Measurements from ENCODE around the gene HMOX1.
"Not testable (repeated sequence)": the region's sequence is repeated elsewhere in the genome, so short reads cannot be mapped to it uniquely, and the experiment has no call there.

HMOX1 gene

DNA sequence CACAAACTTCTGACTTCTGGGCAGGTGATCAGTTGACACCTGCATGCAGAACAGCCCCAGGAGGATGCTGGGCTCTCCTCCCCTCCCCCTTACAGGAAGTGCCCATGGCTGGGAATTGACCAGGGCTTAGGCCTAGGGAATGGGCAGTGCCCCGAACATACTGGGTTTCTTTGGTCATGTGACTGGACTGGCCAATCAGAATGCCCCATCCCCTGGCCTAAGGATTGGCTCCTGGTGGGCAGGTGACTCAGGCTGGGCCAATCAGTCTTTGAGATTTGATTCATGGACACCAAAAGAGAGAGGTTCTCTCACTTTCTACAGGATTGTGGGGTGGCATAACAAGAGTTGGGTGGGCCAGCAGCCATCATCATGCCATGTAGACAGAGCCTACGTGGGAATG lies 56.2 kb downstream of the HMOX1 start:
- no peak for DNase-seq

GRCh38 chr22:35438673-35439364 lies 57.9 kb downstream of the HMOX1 start:
- DNase-seq: not testable (repeated sequence)

DNA sequence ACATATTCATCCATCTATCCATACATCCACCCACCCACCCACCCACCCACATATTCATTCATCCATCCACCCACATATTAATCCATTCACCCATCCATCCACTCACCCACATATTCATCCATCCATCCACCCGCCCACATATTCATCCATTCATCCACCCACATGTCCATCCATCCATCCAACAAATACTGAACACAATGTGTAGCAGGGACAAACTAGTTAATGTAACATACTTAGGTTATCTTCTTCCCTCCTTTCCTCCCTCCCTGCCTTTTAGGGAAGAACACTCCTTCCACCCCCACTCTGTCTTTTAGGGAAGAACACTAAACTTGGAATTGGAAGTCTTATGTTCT lies 58.4 kb downstream of the HMOX1 start:
- no peak for DNase-seq

- DNase-seq: no peak
Observed at GRCh38 chr22:35440129-35440528, 59.2 kb downstream of the HMOX1 start.

GRCh38 chr22:35441489-35442100 lies 60.7 kb downstream of the HMOX1 start:
- DNase-seq: no peak

GRCh38 chr22:35442471-35442870 lies 61.6 kb downstream of the HMOX1 start:
- DNase-seq: no peak

DNA sequence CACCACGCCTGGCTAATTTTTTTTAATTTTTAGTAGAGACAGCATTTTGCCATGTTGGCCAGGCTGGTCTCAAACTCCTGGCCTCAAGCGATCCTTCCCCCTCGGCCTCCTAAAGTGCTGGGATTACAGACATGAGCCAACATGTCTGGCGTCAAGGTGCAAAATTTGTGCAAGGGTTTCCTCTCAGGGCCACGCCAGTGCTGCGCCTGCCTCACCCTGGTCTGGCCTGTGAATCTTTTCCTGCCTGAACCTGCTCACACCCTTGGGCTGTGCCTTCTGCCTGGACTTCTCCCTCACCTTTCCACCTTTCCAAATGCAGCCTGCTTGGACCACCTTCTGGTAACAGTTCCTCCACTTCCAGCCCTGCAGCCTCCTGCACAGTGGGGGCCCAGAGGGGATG lies 62.4 kb downstream of the HMOX1 start:
- DNase-seq: no peak
